Parathyroid adenoma (tissue), 2 donors: ENCODE data around the gene DERA.
"Not testable (repeated sequence)": the region's sequence is repeated elsewhere in the genome, so short reads cannot be mapped to it uniquely, and the experiment has no call there.

Experiments
- H2AFZ ChIP-seq: fragments of 300-600 bp; sonication (generic); one replicate; pipeline ENCODE4 v1.7.0; 2017; ENCODE audit warnings: antibody characterized with exemption, mild to moderate bottlenecking
- H3K27ac ChIP-seq: fragments of 300-600 bp; sonication (generic); one replicate; pipeline ENCODE4 v1.7.0; 2017
- H3K27me3 ChIP-seq: fragments of 300-600 bp; sonication (generic); one replicate; pipeline ENCODE4 v1.7.0; 2017; ENCODE audit warnings: low read length; ENCODE audit not compliant: control insufficient read depth, insufficient read depth
- H3K36me3 ChIP-seq: fragments of 300-600 bp; sonication (generic); one replicate; pipeline ENCODE4 v1.7.0; 2017; ENCODE audit warnings: low read length; ENCODE audit not compliant: control insufficient read depth, insufficient read depth
- H3K4me1 ChIP-seq: fragments of 300-600 bp; sonication (generic); one replicate; pipeline ENCODE4 v1.7.0; 2017; ENCODE audit warnings: control low read depth
- H3K4me2 ChIP-seq: fragments of 300-600 bp; sonication (generic); one replicate; pipeline ENCODE4 v1.7.0; 2017; ENCODE audit warnings: low read length
- H3K4me3 ChIP-seq: fragments of 300-600 bp; sonication (generic); one replicate; pipeline ENCODE4 v1.7.0; 2017; ENCODE audit warnings: low read depth, low read length
- H3K79me2 ChIP-seq: fragments of 300-600 bp; sonication (generic); one replicate; pipeline ENCODE4 v1.7.0; 2017; ENCODE audit warnings: control low read depth
- H3K9ac ChIP-seq: fragments of 300-600 bp; sonication (generic); one replicate; pipeline ENCODE4 v1.7.0; 2017; ENCODE audit warnings: mild to moderate bottlenecking
- H3K9me3 ChIP-seq: fragments of 300-600 bp; sonication (generic); one replicate; pipeline ENCODE4 v1.7.0; 2017; ENCODE audit warnings: low read length; ENCODE audit not compliant: control insufficient read depth
- CTCF ChIP-seq: fragments of 300-600 bp; sonication (generic); IDR thresholded peaks from one replicate; pipeline ENCODE4 v1.7.0; 2017; ENCODE audit warnings: antibody characterized with exemption, mild to moderate bottlenecking
- donor health status: primary hyperparathyroidism.

The DERA gene

GRCh38 chr12:16048511-16048910 lies 137.4 kb downstream of the DERA start:
- H3K4me1 ChIP-seq: no peaks in the 10 kb centered on the region
- H2AFZ ChIP-seq: no peak overlapping the region
- H3K36me3 ChIP-seq: no peaks in the 10 kb centered on the region
- no peak overlapping the region for H3K4me3 ChIP-seq
- no peaks in the 10 kb centered on the region for H3K9me3 ChIP-seq
- H3K27me3 ChIP-seq: no peaks in the 10 kb centered on the region
- no peak overlapping the region for H3K9ac ChIP-seq
- no peaks in the 10 kb centered on the region for H3K79me2 ChIP-seq
- H3K27ac ChIP-seq: no peak overlapping the region
- no peak for TF ChIP-seq CTCF
- H3K4me2 ChIP-seq: no peak overlapping the region

GRCh38 chr12:16056910-16057309 lies 145.8 kb downstream of the DERA start:
- Histone ChIP-seq H3K4me2 (no peak overlapping the region), H3K36me3 (no peaks in the 10 kb centered on the region), H3K9me3 (no peaks in the 10 kb centered on the region), H3K27ac (no peak overlapping the region), H3K79me2 (no peaks in the 10 kb centered on the region), H3K9ac (no peak overlapping the region), H3K4me1 (no peaks in the 10 kb centered on the region), H2AFZ (no peak overlapping the region), H3K27me3 (no peaks in the 10 kb centered on the region), H3K4me3 (no peak overlapping the region)
- TF ChIP-seq CTCF: no peak

GRCh38 chr12:16057351-16057751 lies 146.2 kb downstream of the DERA start:
- not testable (repeated sequence) for H3K9ac ChIP-seq, H3K27me3 ChIP-seq, H3K36me3 ChIP-seq, H3K4me1 ChIP-seq, H2AFZ ChIP-seq, H3K4me2 ChIP-seq, H3K9me3 ChIP-seq, H3K27ac ChIP-seq, H3K79me2 ChIP-seq, H3K4me3 ChIP-seq

GRCh38 chr12:16062611-16063010 lies 151.5 kb downstream of the DERA start:
- H3K4me2 ChIP-seq: no peak overlapping the region
- no peaks in the 10 kb centered on the region for H3K4me1 ChIP-seq
- H3K27me3 ChIP-seq: no peaks in the 10 kb centered on the region
- no peaks in the 10 kb centered on the region for H3K9me3 ChIP-seq
- H2AFZ ChIP-seq: no peak overlapping the region
- no peaks in the 10 kb centered on the region for H3K79me2 ChIP-seq
- no peaks in the 10 kb centered on the region for H3K36me3 ChIP-seq
- H3K27ac ChIP-seq: no peak overlapping the region
- H3K4me3 ChIP-seq: no peak overlapping the region
- no peak overlapping the region for H3K9ac ChIP-seq
- TF ChIP-seq CTCF: no peak

- no peak overlapping the region for H2AFZ ChIP-seq
- TF ChIP-seq CTCF: no peak
These were observed 152.6 kb downstream of the DERA start for GRCh38 chr12:16063726-16064125.

More at GRCh38 chr12:16063726-16064125, 152.6 kb downstream of the DERA start:
- no peaks in the 10 kb centered on the region for H3K27me3 ChIP-seq
- no peaks in the 10 kb centered on the region for H3K4me1 ChIP-seq
- H3K27ac ChIP-seq: no peak overlapping the region
- no peak overlapping the region for H3K4me3 ChIP-seq
- no peaks in the 10 kb centered on the region for H3K9me3 ChIP-seq
- no peak overlapping the region for H3K4me2 ChIP-seq
- no peaks in the 10 kb centered on the region for H3K36me3 ChIP-seq
- no peak overlapping the region for H3K9ac ChIP-seq
- H3K79me2 ChIP-seq: no peaks in the 10 kb centered on the region
